ENCODE results near the gene ZNF580. TPM values are rescaled to one million over a fixed set of nuclear protein-coding genes. Genes with fewer than 3 reads are reported as not detected.
A peak's percentile ranks its signal among the peaks of the same experiment; 100 is the strongest.

ZNF580 gene
- total and polyA plus RNA-seq, 2 of the 13 experiments (the other 11 are each of a cell fraction or from before 2014, with no cell fraction given), result 4.4 to 6.0 TPM

- TF ChIP-seq REST (IDR thresholded peaks at IDR 0.05; ENCODE audit: borderline replicate concordance in 1 of 2, low read depth in 1 of 2, low read length in 2 of 2), result no peak
- no peak for TF ChIP-seq ZNF44 (CRISPR knock-in tag; IDR thresholded peaks at IDR 0.05)
- TF ChIP-seq, protein P1, sequence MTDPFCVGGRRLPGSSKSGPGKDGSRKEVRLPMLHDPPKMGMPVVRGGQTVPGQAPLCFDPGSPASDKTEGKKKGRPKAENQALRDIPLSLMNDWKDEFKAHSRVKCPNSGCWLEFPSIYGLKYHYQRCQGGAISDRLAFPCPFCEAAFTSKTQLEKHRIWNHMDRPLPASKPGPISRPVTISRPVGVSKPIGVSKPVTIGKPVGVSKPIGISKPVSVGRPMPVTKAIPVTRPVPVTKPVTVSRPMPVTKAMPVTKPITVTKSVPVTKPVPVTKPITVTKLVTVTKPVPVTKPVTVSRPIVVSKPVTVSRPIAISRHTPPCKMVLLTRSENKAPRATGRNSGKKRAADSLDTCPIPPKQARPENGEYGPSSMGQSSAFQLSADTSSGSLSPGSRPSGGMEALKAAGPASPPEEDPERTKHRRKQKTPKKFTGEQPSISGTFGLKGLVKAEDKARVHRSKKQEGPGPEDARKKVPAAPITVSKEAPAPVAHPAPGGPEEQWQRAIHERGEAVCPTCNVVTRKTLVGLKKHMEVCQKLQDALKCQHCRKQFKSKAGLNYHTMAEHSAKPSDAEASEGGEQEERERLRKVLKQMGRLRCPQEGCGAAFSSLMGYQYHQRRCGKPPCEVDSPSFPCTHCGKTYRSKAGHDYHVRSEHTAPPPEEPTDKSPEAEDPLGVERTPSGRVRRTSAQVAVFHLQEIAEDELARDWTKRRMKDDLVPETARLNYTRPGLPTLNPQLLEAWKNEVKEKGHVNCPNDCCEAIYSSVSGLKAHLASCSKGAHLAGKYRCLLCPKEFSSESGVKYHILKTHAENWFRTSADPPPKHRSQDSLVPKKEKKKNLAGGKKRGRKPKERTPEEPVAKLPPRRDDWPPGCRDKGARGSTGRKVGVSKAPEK (CRISPR knock-in tag; IDR thresholded peaks at IDR 0.05; ENCODE audit: borderline replicate concordance), result no peak
- no peak for TF ChIP-seq KAT7 (CRISPR knock-in tag; IDR thresholded peaks at IDR 0.05; ENCODE audit: borderline replicate concordance)
- no peak for TF ChIP-seq FOXJ3 (CRISPR knock-in tag; IDR thresholded peaks at IDR 0.05; ENCODE audit: borderline replicate concordance)
- no peak for TF ChIP-seq ZNF589 (CRISPR knock-in tag; conservative IDR thresholded peaks at IDR 0.05)
- no peak for TF ChIP-seq TCF7L2 (IDR thresholded peaks at IDR 0.05; ENCODE audit: low read depth, low read length)
- 0 out of 2 replicates have a peak, but pooled peaks have one; percentile 35 for TF ChIP-seq ZNF605 (CRISPR knock-in tag; IDR thresholded peaks at IDR 0.05)
- no peak for TF ChIP-seq ISX (CRISPR knock-in tag; conservative IDR thresholded peaks at IDR 0.05)
- TF ChIP-seq ZBTB3 (CRISPR knock-in tag; IDR thresholded peaks at IDR 0.05; ENCODE audit: borderline replicate concordance, low read depth), result no peak
- no peak for TF ChIP-seq FLYWCH1 (CRISPR knock-in tag; IDR thresholded peaks at IDR 0.05)
- no peak for TF ChIP-seq ZSCAN31 (CRISPR knock-in tag; IDR thresholded peaks at IDR 0.05; ENCODE audit: low read depth)
- no peak for TF ChIP-seq SP2 (CRISPR knock-in tag; IDR thresholded peaks at IDR 0.05)
- TF ChIP-seq, protein P2, sequence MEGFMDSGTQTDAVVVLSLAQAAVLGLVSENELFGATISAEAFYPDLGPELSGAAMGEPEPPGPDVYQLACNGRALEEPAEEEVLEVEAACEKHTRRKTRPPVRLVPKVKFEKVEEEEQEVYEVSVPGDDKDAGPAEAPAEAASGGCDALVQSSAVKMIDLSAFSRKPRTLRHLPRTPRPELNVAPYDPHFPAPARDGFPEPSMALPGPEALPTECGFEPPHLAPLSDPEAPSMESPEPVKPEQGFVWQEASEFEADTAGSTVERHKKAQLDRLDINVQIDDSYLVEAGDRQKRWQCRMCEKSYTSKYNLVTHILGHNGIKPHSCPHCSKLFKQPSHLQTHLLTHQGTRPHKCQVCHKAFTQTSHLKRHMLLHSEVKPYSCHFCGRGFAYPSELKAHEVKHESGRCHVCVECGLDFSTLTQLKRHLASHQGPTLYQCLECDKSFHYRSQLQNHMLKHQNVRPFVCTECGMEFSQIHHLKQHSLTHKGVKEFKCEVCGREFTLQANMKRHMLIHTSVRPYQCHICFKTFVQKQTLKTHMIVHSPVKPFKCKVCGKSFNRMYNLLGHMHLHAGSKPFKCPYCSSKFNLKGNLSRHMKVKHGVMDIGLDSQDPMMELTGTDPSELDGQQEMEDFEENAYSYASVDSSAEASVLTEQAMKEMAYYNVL (CRISPR knock-in tag; IDR thresholded peaks at IDR 0.05; ENCODE audit: borderline replicate concordance), result no peak
- no peak for TF ChIP-seq ZNF850 (CRISPR knock-in tag; conservative IDR thresholded peaks at IDR 0.05)
- no peak for TF ChIP-seq ETV6 (CRISPR knock-in tag; conservative IDR thresholded peaks at IDR 0.05)
- TF ChIP-seq, protein P3, sequence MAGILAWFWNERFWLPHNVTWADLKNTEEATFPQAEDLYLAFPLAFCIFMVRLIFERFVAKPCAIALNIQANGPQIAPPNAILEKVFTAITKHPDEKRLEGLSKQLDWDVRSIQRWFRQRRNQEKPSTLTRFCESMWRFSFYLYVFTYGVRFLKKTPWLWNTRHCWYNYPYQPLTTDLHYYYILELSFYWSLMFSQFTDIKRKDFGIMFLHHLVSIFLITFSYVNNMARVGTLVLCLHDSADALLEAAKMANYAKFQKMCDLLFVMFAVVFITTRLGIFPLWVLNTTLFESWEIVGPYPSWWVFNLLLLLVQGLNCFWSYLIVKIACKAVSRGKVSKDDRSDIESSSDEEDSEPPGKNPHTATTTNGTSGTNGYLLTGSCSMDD (CRISPR knock-in tag; IDR thresholded peaks at IDR 0.05), result no peak
- TF ChIP-seq, protein P4, sequence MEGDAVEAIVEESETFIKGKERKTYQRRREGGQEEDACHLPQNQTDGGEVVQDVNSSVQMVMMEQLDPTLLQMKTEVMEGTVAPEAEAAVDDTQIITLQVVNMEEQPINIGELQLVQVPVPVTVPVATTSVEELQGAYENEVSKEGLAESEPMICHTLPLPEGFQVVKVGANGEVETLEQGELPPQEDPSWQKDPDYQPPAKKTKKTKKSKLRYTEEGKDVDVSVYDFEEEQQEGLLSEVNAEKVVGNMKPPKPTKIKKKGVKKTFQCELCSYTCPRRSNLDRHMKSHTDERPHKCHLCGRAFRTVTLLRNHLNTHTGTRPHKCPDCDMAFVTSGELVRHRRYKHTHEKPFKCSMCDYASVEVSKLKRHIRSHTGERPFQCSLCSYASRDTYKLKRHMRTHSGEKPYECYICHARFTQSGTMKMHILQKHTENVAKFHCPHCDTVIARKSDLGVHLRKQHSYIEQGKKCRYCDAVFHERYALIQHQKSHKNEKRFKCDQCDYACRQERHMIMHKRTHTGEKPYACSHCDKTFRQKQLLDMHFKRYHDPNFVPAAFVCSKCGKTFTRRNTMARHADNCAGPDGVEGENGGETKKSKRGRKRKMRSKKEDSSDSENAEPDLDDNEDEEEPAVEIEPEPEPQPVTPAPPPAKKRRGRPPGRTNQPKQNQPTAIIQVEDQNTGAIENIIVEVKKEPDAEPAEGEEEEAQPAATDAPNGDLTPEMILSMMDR (CRISPR knock-in tag; IDR thresholded peaks at IDR 0.05), result no peak
- no peak for TF ChIP-seq ZNF549 (CRISPR knock-in tag; IDR thresholded peaks at IDR 0.05)
- TF ChIP-seq NCOA1 (CRISPR knock-in tag; IDR thresholded peaks at IDR 0.05), result no peak
Measured at GRCh38 chr19:55606471-55606787, 34.4 kb upstream of the ZNF580 start (continued).
